HG03469 (cell line): Measurements from ENCODE around the gene BMP3.
"Not testable (repeated sequence)": the region's sequence is repeated elsewhere in the genome, so short reads cannot be mapped to it uniquely, and the experiment has no call there.

ENCODE experiments used
- ATAC-seq: cut with Tn5 transposase; IDR thresholded peaks from one replicate; pipeline ENCODE4 v1.9.1; 2021; ENCODE audit warnings: mild to moderate bottlenecking, moderate library complexity, moderate number of reproducible peaks; ENCODE audit not compliant: unreplicated experiment

The BMP3 gene

DNA sequence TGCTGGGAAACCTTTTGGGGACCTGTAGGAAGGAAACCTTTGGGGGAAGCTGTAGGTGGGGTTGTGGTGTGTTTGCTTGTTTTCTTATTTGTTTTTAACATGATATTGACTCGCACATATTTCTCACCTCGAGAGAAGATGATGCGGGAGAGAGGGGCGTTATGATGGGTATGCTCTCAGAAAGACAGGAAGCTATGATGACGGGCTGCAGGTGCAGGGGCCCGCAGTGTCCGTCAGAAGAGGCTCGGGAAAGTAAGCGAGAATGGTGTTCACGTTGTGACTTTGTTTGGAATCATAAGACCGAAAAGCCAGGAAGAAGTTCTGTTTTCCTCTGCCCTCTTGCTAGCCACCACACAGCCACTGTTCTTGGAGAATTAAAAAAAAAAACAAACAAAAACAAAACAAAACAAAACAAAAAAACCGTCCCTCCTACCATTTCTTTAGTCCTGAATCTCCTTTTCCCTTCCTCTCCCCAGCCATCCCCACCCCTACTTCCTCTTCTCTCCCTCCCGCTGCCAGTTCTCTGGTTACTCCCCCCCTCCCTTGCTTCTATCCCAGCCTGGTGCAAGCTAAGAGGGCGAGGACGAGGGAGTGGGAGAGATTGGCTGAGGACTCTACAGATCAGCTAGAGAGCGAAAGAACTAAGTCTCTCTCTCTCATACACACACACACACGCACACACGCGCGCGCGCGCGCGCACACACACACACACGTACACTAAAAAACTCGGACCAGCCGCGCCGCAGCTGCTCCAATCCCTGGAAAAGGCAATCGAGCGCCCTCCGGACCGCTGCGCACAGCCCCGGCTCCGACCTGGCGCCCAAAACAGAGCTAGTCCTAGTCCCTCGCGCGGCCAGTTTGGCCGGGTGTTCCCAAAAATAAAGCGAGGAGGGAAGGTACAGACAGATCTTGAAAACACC lies at the start of gene BMP3:
Gene BMP3, plus strand, starts transcription at position 648 of the 920 bp plus-strand sequence. CDS start 577 bp downstream, outside the sequence.
- ATAC-seq = no peak

DNA sequence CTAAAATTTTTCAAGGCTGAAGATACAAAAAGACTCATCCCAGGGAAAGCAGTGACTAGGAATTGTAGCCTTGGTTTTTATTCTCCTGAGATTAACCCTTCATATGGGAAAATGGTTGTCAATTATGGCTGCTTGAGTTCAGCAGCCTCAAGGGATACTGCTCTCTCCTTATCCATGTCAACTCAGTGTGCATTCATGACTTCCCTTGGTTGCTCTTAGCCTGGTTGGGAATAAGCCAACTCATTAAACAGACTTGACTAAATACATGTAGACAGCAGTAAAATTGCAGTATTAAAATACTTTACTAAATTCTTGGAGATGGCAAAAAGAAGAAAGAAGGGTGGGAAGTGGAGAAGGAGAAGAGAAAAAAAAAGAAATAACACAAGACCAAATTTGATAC lies 44.5 kb upstream of the BMP3 start:
- no peak for ATAC-seq

DNA sequence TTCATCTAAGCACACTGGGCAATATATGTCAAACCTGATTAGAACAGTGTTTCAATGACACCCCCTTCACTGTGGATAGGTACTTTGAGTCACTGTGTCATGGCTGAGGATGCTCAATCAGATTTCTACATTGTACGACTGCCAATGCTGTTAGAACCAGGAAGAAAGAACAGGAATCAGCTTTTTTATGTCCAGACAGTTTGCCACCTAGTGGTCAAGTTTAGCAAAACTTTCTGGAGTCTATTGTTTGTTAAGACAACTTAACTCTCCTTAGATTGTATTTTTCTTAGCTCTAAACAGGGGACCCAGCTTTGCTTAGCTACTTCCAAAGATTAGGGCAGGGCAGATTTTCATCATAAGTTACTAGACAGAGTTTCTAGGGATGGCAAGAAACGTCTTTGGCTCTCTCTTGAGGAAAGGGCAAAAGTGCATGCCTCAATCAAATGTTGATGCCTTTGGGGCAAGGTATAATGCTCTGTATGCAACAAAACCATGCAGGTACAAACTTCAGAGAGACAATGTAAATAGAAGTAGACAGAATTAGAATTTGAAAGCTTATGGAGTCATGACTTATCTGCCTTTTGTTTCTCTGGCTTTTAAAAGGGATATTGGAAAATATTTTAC lies 40.5 kb upstream of the BMP3 start:
- ATAC-seq = no peak

DNA sequence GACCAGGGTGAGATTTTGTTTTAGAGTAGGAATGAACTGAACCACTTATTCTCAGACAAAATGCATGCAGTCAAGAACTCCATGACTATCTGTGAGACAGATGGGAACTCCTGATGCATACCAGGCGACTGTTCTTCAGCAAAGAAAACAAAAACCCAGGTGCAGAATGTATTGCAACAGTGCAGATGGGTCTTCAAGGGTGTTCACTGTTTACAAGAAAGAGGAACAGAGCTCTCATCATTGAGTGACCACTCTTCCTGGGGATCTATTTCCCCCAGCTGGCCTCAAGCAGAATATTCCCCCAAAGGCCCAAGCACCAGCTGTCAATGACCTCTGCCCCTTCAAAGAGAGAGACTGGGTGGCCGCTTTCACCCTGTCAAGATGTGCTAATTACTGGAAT lies 39.7 kb upstream of the BMP3 start:
- no peak for ATAC-seq

- no peak for ATAC-seq
Observed at GRCh38 chr4:80999943-81000342, 30.6 kb upstream of the BMP3 start.

- peak; percentile 92 for ATAC-seq
Observed at GRCh38 chr4:81003597-81004111, 26.9 kb upstream of the BMP3 start.

DNA sequence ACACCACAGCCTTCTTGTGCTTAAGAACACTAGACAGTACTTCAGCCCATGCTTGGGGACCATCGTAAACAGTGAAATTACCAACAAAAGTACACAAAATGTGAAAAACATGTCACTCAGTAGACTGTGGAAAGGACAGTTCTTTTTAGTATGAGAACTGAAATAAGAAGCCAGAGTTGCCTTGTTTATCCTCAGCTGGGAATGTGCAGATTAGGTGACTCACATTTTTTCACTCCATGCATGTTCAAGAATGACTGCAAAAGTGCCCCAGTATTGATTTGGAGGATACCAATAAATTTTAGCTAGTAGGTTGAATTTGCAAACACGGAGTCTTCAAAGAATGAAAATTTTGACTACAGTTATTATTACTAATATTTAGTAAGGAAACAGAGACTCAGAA lies 23.1 kb upstream of the BMP3 start:
- ATAC-seq = no peak

DNA sequence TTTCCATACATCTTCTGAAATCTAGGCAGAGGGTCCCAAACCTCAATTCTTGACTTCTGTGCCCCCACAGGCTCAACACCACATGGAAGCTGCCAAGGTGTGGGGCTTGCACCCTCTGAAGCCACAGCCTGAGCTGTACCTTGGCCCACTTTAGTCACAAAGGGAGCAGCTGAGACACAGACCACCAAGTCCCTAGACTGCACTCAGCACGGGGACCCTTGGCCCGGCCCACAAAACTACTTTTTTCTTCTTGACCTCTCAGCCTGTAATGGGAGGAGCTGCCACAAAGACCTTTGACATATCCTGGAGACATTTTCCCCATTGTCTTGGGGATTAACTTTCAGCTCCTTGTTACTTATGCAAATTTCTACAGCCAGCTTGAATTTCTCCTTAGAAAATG lies 13.9 kb upstream of the BMP3 start:
- not testable (repeated sequence) for ATAC-seq

- no peak for ATAC-seq
Observed at GRCh38 chr4:81019006-81019405, 11.5 kb upstream of the BMP3 start.

GRCh38 chr4:81021142-81021944 lies 9.2 kb upstream of the BMP3 start:
- no peak for ATAC-seq

GRCh38 chr4:81021981-81022380 lies 8.5 kb upstream of the BMP3 start:
- ATAC-seq = no peak

- no peak for ATAC-seq
Observed at GRCh38 chr4:81023484-81023883, 7.0 kb upstream of the BMP3 start.

DNA sequence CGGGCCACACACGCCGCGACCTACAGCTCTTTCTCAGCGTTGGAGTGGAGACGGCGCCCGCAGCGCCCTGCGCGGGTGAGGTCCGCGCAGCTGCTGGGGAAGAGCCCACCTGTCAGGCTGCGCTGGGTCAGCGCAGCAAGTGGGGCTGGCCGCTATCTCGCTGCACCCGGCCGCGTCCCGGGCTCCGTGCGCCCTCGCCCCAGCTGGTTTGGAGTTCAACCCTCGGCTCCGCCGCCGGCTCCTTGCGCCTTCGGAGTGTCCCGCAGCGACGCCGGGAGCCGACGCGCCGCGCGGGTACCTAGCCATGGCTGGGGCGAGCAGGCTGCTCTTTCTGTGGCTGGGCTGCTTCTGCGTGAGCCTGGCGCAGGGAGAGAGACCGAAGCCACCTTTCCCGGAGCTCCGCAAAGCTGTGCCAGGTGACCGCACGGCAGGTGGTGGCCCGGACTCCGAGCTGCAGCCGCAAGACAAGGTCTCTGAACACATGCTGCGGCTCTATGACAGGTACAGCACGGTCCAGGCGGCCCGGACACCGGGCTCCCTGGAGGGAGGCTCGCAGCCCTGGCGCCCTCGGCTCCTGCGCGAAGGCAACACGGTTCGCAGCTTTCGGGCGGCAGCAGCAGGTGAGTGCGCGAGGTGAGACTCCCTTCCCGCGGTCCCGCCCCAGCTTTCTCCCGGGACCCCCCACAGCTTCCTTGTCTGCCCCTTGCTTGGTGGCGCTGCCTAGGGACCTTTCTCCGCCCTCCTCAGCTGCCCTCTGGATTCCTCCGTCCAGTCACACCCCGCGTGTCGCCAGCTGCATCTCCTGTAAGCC lies 678 bp downstream of the BMP3 start:
- ATAC-seq = no peak

GRCh38 chr4:81031796-81032551 lies 1.5 kb downstream of the BMP3 start:
- no peak for ATAC-seq

GRCh38 chr4:81032771-81033684 lies 2.5 kb downstream of the BMP3 start:
- no peak for ATAC-seq

DNA sequence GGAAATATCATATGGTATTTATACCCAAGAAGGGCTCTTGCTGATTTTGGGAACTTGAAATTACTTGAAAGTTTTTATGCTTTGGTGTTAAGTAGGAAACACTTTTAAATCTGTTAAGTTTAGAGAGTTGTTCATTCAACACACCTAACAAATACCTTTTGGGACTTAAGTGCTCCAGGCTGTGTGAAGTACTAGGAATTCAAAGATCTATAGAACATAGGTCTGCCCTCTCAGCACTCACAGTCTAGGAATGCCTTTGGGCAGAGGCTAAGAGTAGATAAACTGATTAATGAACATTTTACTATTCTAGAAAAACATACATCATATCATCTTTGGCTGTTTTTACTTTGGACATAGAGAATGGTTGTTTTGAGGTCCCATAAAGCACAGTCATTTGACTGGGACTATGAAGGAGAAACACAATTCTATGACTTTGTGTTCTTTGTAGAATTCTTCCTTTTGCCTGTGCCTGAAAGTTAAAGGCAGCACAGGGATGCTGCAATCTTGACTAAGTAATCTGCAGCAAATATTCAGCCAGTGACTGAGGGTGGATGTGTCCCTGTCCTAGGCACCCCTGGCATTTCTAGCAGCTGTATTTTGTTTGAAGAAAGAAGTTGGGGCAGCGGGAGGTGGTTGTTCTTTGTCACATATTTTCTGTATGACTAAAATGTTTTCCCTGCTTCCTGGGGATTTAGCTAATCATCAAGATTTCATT lies 8.3 kb downstream of the BMP3 start:
- ATAC-seq = no peak

DNA sequence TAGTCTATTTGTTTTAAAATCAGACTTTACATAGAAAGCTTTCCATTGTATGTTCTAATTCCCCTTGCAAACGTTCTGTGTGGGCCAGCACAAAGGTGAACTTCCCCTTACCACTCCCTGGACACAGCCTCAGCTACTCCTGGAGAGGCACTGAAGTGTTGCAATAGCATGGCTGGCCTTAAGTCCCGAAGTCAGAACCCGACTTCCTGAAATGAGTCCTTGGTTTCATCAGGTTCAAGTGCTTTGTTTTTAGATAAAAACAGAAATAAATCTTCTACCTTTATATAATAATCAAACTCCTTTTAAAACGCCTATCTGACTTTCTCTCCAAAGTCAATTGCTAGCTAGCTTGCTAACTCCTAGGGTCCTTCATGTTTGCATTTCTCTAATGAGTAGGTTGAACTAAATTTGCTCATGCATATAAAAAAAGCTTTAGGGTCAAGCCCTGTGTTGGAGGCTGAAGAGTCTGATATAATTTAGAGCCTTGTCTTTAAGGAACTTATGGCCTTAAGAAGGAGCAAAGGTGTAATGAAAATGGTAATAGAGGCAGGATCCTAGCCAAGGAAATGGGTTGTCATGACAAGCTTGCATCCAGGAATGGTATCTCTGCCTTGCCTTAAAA lies 9.0 kb downstream of the BMP3 start:
- ATAC-seq = no peak
